GM21825 (cell line): ENCODE results near the gene RNF133.
"Not testable (repeated sequence)": the region's sequence is repeated elsewhere in the genome, so short reads cannot be mapped to it uniquely, and the experiment has no call there.

ENCODE experiments used
- ATAC-seq: cut with Tn5 transposase; IDR thresholded peaks from one replicate; pipeline ENCODE4 v1.9.1; 2021; ENCODE audit warnings: mild to moderate bottlenecking, moderate library complexity; ENCODE audit not compliant: unreplicated experiment

The RNF133 gene

GRCh38 chr7:122691569-122692235 is 7.2 kb downstream of the RNF133 start:
- no peak for ATAC-seq

- ATAC-seq: no peak
Measured at GRCh38 chr7:122689346-122690109, 9.4 kb downstream of the RNF133 start.

- no peak for ATAC-seq
Measured at GRCh38 chr7:122688400-122688998, 10.4 kb downstream of the RNF133 start.

- ATAC-seq: no peak
Measured at GRCh38 chr7:122686360-122686878, 12.5 kb downstream of the RNF133 start.

GRCh38 chr7:122684504-122684903 is 14.4 kb downstream of the RNF133 start:
- no peak for ATAC-seq

GRCh38 chr7:122682815-122683550 is 15.9 kb downstream of the RNF133 start:
- ATAC-seq: no peak

- ATAC-seq: not testable (repeated sequence)
Measured at GRCh38 chr7:122681186-122681585, 17.7 kb downstream of the RNF133 start.

- no peak for ATAC-seq
Measured at GRCh38 chr7:122679813-122680212, 19.1 kb downstream of the RNF133 start.

- ATAC-seq: not testable (repeated sequence)
Measured at GRCh38 chr7:122679269-122679709, 19.6 kb downstream of the RNF133 start.

GRCh38 chr7:122677149-122677548 is 21.8 kb downstream of the RNF133 start:
- ATAC-seq: no peak

- no peak for ATAC-seq
Measured at GRCh38 chr7:122676466-122676865, 22.5 kb downstream of the RNF133 start.

- ATAC-seq: no peak
Measured at GRCh38 chr7:122675621-122676020, 23.3 kb downstream of the RNF133 start.

- no peak for ATAC-seq
Measured at GRCh38 chr7:122675011-122675410, 23.9 kb downstream of the RNF133 start.

- ATAC-seq: no peak
Measured at GRCh38 chr7:122674502-122674901, 24.4 kb downstream of the RNF133 start.

GRCh38 chr7:122673951-122674350 is 25.0 kb downstream of the RNF133 start:
- ATAC-seq: no peak

- no peak for ATAC-seq
Measured at GRCh38 chr7:122672536-122672935, 26.4 kb downstream of the RNF133 start.

GRCh38 chr7:122663733-122664132 is 35.2 kb downstream of the RNF133 start:
- no peak for ATAC-seq

GRCh38 chr7:122658856-122659255 is 40.1 kb downstream of the RNF133 start:
- no peak for ATAC-seq

- ATAC-seq: no peak
Measured at GRCh38 chr7:122653685-122654084, 45.2 kb downstream of the RNF133 start.

GRCh38 chr7:122652876-122653275 is 46.0 kb downstream of the RNF133 start:
- no peak for ATAC-seq

- no peak for ATAC-seq
Measured at GRCh38 chr7:122651451-122651850, 47.5 kb downstream of the RNF133 start.
